NCI-H82 (cell line): ENCODE measurements around the gene LEKR1.
"Not testable (repeated sequence)": the region's sequence is repeated elsewhere in the genome, so short reads cannot be mapped to it uniquely, and the experiment has no call there.

Source experiments
- DNase-seq: peaks from one replicate; lab custom pipeline; 2025; lab: John Stamatoyannopoulos, UW

LEKR1 gene

GRCh38 chr3:156826144-156826895 is at the start of gene LEKR1:
TSS of gene LEKR1 (plus strand) at chr3:156826353. CDS start at chr3:156829330, 2,977 bp downstream.
- peak; percentile 73 for DNase-seq

GRCh38 chr3:156776871-156777270 is 49.3 kb upstream of the LEKR1 start:
- no peak for DNase-seq

GRCh38 chr3:156781310-156782230 is 44.6 kb upstream of the LEKR1 start:
- DNase-seq = no peak

GRCh38 chr3:156782319-156782718 is 43.8 kb upstream of the LEKR1 start:
- DNase-seq = no peak

- DNase-seq = no peak
Observed at GRCh38 chr3:156782921-156783320, 43.2 kb upstream of the LEKR1 start.

GRCh38 chr3:156787001-156787400 is 39.2 kb upstream of the LEKR1 start:
- DNase-seq = peak; percentile 73

GRCh38 chr3:156787926-156788663 is 38.1 kb upstream of the LEKR1 start:
- DNase-seq = no peak

- no peak for DNase-seq
Observed at GRCh38 chr3:156788846-156789245, 37.3 kb upstream of the LEKR1 start.

GRCh38 chr3:156790156-156790555 is 36.0 kb upstream of the LEKR1 start:
- no peak for DNase-seq

- DNase-seq = no peak
Observed at GRCh38 chr3:156792114-156792513, 34.0 kb upstream of the LEKR1 start.

- no peak for DNase-seq
Observed at GRCh38 chr3:156792536-156792935, 33.6 kb upstream of the LEKR1 start.

- DNase-seq = no peak
Observed at GRCh38 chr3:156792945-156793344, 33.2 kb upstream of the LEKR1 start.

GRCh38 chr3:156793400-156793799 is 32.8 kb upstream of the LEKR1 start:
- no peak for DNase-seq

- no peak for DNase-seq
Observed at GRCh38 chr3:156793851-156794250, 32.3 kb upstream of the LEKR1 start.

GRCh38 chr3:156795890-156796481 is 30.2 kb upstream of the LEKR1 start:
- DNase-seq = no peak

- no peak for DNase-seq
Observed at GRCh38 chr3:156797368-156797767, 28.8 kb upstream of the LEKR1 start.

- DNase-seq = not testable (repeated sequence)
Observed at GRCh38 chr3:156800287-156800686, 25.9 kb upstream of the LEKR1 start.

GRCh38 chr3:156801746-156802145 is 24.4 kb upstream of the LEKR1 start:
- DNase-seq = no peak

GRCh38 chr3:156802821-156803606 is 23.1 kb upstream of the LEKR1 start:
- peak; percentile 49 for DNase-seq

- peak; percentile 20 for DNase-seq
Observed at GRCh38 chr3:156803952-156804741, 22.0 kb upstream of the LEKR1 start.
